ENCODE results near the gene PTPRA. TPM values are rescaled to one million over a fixed set of nuclear protein-coding genes. Genes with fewer than 3 reads are reported as not detected.

PTPRA gene
- total RNA-seq, 1 donor from 2014 or later, result 59.5 TPM

DNA sequence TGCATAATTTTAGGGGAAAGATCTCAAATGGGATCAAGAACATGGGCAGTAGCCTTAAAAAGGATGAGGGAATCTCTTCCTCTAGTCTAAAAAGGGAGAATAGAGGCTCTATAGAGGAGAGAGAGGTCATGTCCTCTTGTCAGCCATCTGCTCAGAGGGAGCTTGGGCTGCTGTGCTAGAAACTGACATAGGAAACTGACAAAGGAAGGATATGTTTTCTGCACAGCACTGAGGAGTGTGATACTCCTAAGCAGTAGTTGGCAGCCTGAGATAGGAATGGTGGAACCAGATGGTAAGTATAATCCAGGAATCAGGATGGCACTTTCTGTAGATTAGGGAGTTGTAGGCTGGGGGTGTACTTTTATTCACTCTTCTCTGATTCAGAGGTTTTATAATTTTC lies 59.2 kb downstream of the PTPRA start:
- H3K4me3 Mint-ChIP-seq (ENCODE audit: unreplicated experiment), result no peak overlapping the region
- TF ChIP-seq, protein P1, sequence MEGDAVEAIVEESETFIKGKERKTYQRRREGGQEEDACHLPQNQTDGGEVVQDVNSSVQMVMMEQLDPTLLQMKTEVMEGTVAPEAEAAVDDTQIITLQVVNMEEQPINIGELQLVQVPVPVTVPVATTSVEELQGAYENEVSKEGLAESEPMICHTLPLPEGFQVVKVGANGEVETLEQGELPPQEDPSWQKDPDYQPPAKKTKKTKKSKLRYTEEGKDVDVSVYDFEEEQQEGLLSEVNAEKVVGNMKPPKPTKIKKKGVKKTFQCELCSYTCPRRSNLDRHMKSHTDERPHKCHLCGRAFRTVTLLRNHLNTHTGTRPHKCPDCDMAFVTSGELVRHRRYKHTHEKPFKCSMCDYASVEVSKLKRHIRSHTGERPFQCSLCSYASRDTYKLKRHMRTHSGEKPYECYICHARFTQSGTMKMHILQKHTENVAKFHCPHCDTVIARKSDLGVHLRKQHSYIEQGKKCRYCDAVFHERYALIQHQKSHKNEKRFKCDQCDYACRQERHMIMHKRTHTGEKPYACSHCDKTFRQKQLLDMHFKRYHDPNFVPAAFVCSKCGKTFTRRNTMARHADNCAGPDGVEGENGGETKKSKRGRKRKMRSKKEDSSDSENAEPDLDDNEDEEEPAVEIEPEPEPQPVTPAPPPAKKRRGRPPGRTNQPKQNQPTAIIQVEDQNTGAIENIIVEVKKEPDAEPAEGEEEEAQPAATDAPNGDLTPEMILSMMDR (IDR thresholded peaks at IDR 0.05; ENCODE audit: partially characterized antibody, unreplicated experiment), result no peak
- no peak overlapping the region for H3K27ac Mint-ChIP-seq (ENCODE audit: unreplicated experiment)
- H3K27me3 Mint-ChIP-seq (ENCODE audit: unreplicated experiment), result no peaks in the 10 kb centered on the region
- no peaks in the 10 kb centered on the region for H3K36me3 Mint-ChIP-seq (ENCODE audit: unreplicated experiment)
- no peaks in the 10 kb centered on the region for H3K4me1 Mint-ChIP-seq (ENCODE audit: low read depth, unreplicated experiment)
- H3K9me3 Mint-ChIP-seq (ENCODE audit: unreplicated experiment), result no peaks in the 10 kb centered on the region
- DNase-seq, result no peak

DNA sequence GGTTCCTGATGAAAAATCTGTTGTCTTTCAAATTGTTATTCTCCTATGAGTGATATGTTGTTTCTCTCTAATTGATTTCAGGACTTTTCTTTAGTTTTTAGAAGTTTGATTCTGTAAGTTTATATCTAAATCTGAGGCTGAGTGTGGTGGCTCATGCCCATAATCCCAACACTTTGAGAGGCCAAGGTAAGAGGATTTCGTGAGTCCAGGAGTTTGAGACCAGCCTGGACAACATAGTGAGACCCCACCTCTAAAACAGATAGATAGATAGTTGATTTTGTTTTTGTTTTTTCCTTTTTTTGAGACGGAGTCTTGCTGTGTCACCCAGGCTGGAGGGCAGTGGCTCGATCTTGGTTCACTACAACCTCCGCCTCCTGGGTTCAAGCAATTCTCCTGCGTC lies 64.6 kb downstream of the PTPRA start:
- Mint-ChIP-seq H3K27me3 (ENCODE audit: unreplicated experiment) (no peaks in the 10 kb centered on the region), H3K9me3 (ENCODE audit: unreplicated experiment) (no peaks in the 10 kb centered on the region), H3K4me3 (ENCODE audit: unreplicated experiment) (no peak overlapping the region), H3K27ac (ENCODE audit: unreplicated experiment) (no peak overlapping the region), H3K36me3 (ENCODE audit: unreplicated experiment) (no peaks in the 10 kb centered on the region), H3K4me1 (ENCODE audit: low read depth, unreplicated experiment) (peaks cover 3% of the 10 kb centered on the region)
- TF ChIP-seq, protein P1 (IDR thresholded peaks at IDR 0.05; ENCODE audit: partially characterized antibody, unreplicated experiment), result no peak
- no peak for DNase-seq

DNA sequence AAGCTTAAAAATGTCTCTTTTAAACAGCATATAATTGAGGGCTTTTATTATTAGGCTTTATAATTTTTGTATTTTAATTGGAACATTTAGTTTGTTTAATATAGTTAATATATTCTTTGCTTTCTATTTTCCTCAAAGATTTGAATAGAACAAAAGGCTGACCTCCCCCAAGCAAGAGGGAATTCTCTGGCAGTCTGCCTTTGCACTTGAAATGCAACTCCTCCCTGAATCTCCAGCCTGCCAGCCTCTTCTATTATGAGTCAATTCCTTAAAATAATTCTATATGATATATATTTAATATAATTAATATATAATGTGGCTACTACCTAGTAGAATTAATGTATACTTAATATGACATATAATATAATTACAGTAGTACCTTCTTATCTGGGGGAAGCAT lies 69.2 kb downstream of the PTPRA start:
- H3K9me3 Mint-ChIP-seq (ENCODE audit: unreplicated experiment), result no peaks in the 10 kb centered on the region
- H3K27me3 Mint-ChIP-seq (ENCODE audit: unreplicated experiment), result no peaks in the 10 kb centered on the region
- no peak overlapping the region for H3K27ac Mint-ChIP-seq (ENCODE audit: unreplicated experiment)
- DNase-seq, result no peak
- no peaks in the 10 kb centered on the region for H3K36me3 Mint-ChIP-seq (ENCODE audit: unreplicated experiment)
- TF ChIP-seq, protein P1 (IDR thresholded peaks at IDR 0.05; ENCODE audit: partially characterized antibody, unreplicated experiment), result no peak
- H3K4me1 Mint-ChIP-seq (ENCODE audit: low read depth, unreplicated experiment), result peaks cover 4% of the 10 kb centered on the region
- H3K4me3 Mint-ChIP-seq (ENCODE audit: unreplicated experiment), result no peak overlapping the region

DNA sequence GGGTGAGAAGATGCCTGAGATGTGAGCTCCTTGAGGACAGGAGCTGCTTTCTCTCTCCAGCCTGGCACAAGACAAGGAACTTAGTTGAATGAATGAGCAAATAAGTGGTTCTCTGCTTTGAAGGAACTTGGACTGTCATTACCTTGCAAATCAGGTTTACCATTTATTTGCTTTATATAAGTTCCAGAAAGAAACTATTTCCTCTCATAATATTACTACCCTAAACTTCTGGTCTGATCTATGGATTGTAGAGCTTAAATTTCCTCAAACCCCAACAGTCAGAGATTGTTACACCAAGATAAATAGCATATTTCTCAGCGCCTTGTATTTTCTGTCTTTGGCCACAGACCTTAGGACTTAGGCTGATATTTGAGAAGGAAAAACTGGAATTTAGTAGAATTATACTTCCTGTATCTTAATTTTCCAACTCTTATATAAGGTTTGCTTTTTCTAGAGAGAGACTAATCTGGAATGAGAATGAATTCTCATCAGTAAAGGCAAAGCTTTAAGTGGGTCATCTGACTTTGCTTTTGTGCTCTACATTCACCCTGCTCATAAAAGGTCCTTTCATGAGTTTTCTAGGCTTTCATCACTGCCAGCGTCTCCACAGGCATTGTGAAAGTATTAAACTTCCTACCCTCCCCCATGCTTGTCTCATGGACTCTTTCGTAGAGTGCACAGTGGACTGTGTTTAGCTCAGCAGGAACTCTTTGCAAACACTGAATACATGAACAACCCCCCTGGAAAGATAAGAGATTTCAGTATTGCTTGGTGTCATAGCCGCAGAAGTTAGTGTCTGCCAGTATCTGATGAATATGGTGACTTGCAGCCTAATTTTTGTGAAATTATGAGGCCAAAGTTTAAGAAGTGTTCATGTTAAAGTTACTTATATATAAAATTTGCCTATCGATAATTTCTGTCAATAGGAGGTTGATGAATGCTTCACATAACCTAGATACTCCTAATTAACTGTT lies 74.0 kb downstream of the PTPRA start:
- peaks cover 2% of the 10 kb centered on the region for H3K9me3 Mint-ChIP-seq (ENCODE audit: unreplicated experiment)
- H3K27ac Mint-ChIP-seq (ENCODE audit: unreplicated experiment), result no peak overlapping the region
- H3K27me3 Mint-ChIP-seq (ENCODE audit: unreplicated experiment), result no peaks in the 10 kb centered on the region
- DNase-seq, result no peak
- no peaks in the 10 kb centered on the region for H3K36me3 Mint-ChIP-seq (ENCODE audit: unreplicated experiment)
- no peak overlapping the region for H3K4me3 Mint-ChIP-seq (ENCODE audit: unreplicated experiment)
- TF ChIP-seq, protein P1 (IDR thresholded peaks at IDR 0.05; ENCODE audit: partially characterized antibody, unreplicated experiment), result no peak
- H3K4me1 Mint-ChIP-seq (ENCODE audit: low read depth, unreplicated experiment), result peaks cover 4% of the 10 kb centered on the region

DNA sequence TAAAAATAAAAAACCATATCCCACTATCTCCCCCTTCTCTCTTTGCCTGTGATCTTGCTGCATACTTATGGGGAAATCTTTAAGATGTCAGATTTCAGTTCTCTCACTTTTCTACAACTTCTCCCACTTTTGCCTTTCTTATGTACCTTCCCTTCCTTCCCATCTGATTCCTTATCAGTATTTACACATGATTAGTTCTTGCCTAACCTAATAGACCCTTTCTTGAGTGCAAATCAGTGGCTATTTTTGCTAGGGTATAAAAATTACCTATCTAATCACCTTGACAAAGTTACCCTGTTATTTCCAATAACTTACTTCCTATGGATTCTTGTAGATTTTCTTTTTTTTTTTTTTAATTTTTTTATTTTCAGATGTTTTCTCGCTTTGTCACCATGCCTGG lies 75.7 kb downstream of the PTPRA start:
- Mint-ChIP-seq H3K4me3 (ENCODE audit: unreplicated experiment) (no peak overlapping the region), H3K27ac (ENCODE audit: unreplicated experiment) (no peak overlapping the region), H3K36me3 (ENCODE audit: unreplicated experiment) (no peaks in the 10 kb centered on the region), H3K4me1 (ENCODE audit: low read depth, unreplicated experiment) (peaks cover 4% of the 10 kb centered on the region), H3K27me3 (ENCODE audit: unreplicated experiment) (no peaks in the 10 kb centered on the region), H3K9me3 (ENCODE audit: unreplicated experiment) (peaks cover 2% of the 10 kb centered on the region)
- TF ChIP-seq, protein P1 (IDR thresholded peaks at IDR 0.05; ENCODE audit: partially characterized antibody, unreplicated experiment), result no peak
- DNase-seq, result no peak
